ENCODE measurements around the gene UACA. TPM values are rescaled to one million over a fixed set of nuclear protein-coding genes. Genes with fewer than 3 reads are reported as not detected.

Gene UACA
- total and polyA plus RNA-seq, 2 of the 8 experiments (the other 6 are each of a cell fraction or from before 2014, with no cell fraction given), result 28.6 to 38.9 TPM

GRCh38 chr15:70768257-70768883 lies 5.0 kb upstream of the UACA start:
- Histone ChIP-seq H3K23me2 (ENCODE audit: low read depth, low read length) (0 out of 2 replicates have a peak, but pooled peaks cover 1% of the 10 kb centered on the region), H3K27ac (ENCODE audit: low read depth, low read length) (no peak overlapping the region), H3K4me2 (ENCODE audit: insufficient read depth in 1 of 2, low read depth in 2 of 2, low read length in 2 of 2) (no peak overlapping the region), H2AK5ac (ENCODE audit: low read depth, low read length) (no peak overlapping the region), H3K4me1 (replicated peaks in 1 of 4; ENCODE audit: control insufficient read depth in 3 of 4, insufficient read depth in 4 of 4, low read length in 3 of 4) (peaks cover 0 to 3% (median 0%) of the 10 kb centered on the region in 4 experiments; a peak in 2 of 7 replicates), H2AFZ (ENCODE audit: low read length) (no peak overlapping the region), H3K56ac (replicated peaks; ENCODE audit: insufficient read length, low read depth, low read length) (no peak overlapping the region), H3K4ac (replicated peaks; ENCODE audit: insufficient read length, low read depth, low read length) (no peak overlapping the region), H2BK120ac (replicated peaks; ENCODE audit: low read depth, low read length) (no peak overlapping the region), H3K4me3 (ENCODE audit: extremely low read depth in 1 of 4, insufficient read depth in 2 of 4, low read depth in 3 of 4, low read length in 4 of 4) (no peak overlapping the region), H2BK5ac (ENCODE audit: low read depth, low read length) (no peak overlapping the region), H3K27me3 (replicated peaks in 1 of 4; ENCODE audit: control insufficient read depth in 3 of 4, extremely low read depth in 1 of 4, insufficient read depth in 3 of 4, low read length in 3 of 4) (no peaks in the 10 kb centered on the region), H4K91ac (replicated peaks; ENCODE audit: insufficient read length, low read length) (no peak overlapping the region), H3K9ac (replicated peaks in 1 of 4; ENCODE audit: extremely low read depth in 1 of 4, low read depth in 3 of 4, low read length in 3 of 4) (no peak overlapping the region), H3K18ac (ENCODE audit: extremely low read depth, low read length) (no peak overlapping the region), H2BK15ac (ENCODE audit: low read length) (no peak overlapping the region), H3K79me2 (ENCODE audit: control insufficient read depth in 1 of 2, insufficient read depth in 2 of 2, low read length in 2 of 2) (no peaks in the 10 kb centered on the region), H4K20me1 (replicated peaks in 1 of 2; ENCODE audit: control insufficient read depth in 1 of 2, insufficient read depth in 2 of 2, low read length in 2 of 2) (no peaks in the 10 kb centered on the region), H2BK12ac (ENCODE audit: low read depth, low read length) (no peak overlapping the region), H3K36me3 (ENCODE audit: control insufficient read depth in 2 of 4, insufficient read depth in 4 of 4, low read length in 3 of 4) (no peaks in the 10 kb centered on the region), H3K79me1 (ENCODE audit: low read depth, low read length) (no peaks in the 10 kb centered on the region), H3K14ac (ENCODE audit: insufficient read length) (no peak overlapping the region), H4K5ac (ENCODE audit: insufficient read length, low read depth, low read length) (no peak overlapping the region), H4K8ac (ENCODE audit: extremely low read depth, insufficient read depth, low read length) (no peak overlapping the region), H2BK20ac (ENCODE audit: low read length) (no peak overlapping the region), H3K23ac (ENCODE audit: insufficient read length) (no peak overlapping the region), H3K9me3 (ENCODE audit: insufficient read depth in 2 of 2, low read depth in 1 of 2, low read length in 1 of 2) (no peaks in the 10 kb centered on the region)
- ChIA-PET POLR2A (ENCODE audit: partially characterized antibody) (interaction anchor here (1.0 kb wide), 1 partner anchor 84 kb away, joined by 3 read pairs; no protein-coding TSS in a partner anchor), CTCF (ENCODE audit: partially characterized antibody) (interaction anchor here (1.0 to 1.3 kb wide), 2 partner anchors 10 to 46 kb away, joined by 3 read pairs; no protein-coding TSS in a partner anchor)
- DNase-seq (ENCODE audit: low read depth in 1 of 2, low spot score in 2 of 2) (no peak), FAIRE-seq (no peak)
- 91% methylated on average over 3 of the region's 3 CpGs; no CpG with 5 or more reads in 1 of the 2 experiments for WGBS, 2 experiments (ENCODE audit: extremely low coverage in 1 of 2, insufficient coverage in 1 of 2, insufficient read length in 1 of 2, insufficient replicate concordance in 2 of 2, low coverage in 1 of 2, low lambda C conversion rate in 2 of 2, missing lambda C conversion rate in 1 of 2)
- no peak for TF ChIP-seq SIX5 (IDR thresholded peaks at IDR 0.05; ENCODE audit: low read depth, low read length)
- TF ChIP-seq RXRA (IDR thresholded peaks at IDR 0.05; ENCODE audit: insufficient read depth, low read depth, low read length), result no peak
- no peak for TF ChIP-seq SIN3A (conservative IDR thresholded peaks at IDR 0.05 in 1 of 2, IDR thresholded peaks at IDR 0.05 in 1 of 2; ENCODE audit: low read depth in 1 of 2, low read length in 2 of 2)
- TF ChIP-seq RFX5 (IDR thresholded peaks at IDR 0.05; ENCODE audit: borderline replicate concordance, low read depth, low read length), result no peak
- TF ChIP-seq EGR1 (IDR thresholded peaks at IDR 0.05; ENCODE audit: borderline replicate concordance, low read depth, low read length), result no peak
- TF ChIP-seq TAF7 (optimal IDR thresholded peaks at IDR 0.05; ENCODE audit: borderline replicate concordance, low read depth, low read length), result no peak
- TF ChIP-seq PHF8 (conservative IDR thresholded peaks at IDR 0.05; ENCODE audit: low read depth, low read length), result no peak
- no peak for TF ChIP-seq SP2 (IDR thresholded peaks at IDR 0.05; ENCODE audit: low read length)
- no peak for TF ChIP-seq E2F6 (IDR thresholded peaks at IDR 0.05)
- no peak for TF ChIP-seq ATF3 (IDR thresholded peaks at IDR 0.05; ENCODE audit: insufficient read depth, low read depth, low read length)
- no peak for TF ChIP-seq JUN (IDR thresholded peaks at IDR 0.05; ENCODE audit: low read depth, low read length)
- TF ChIP-seq JUND (IDR thresholded peaks at IDR 0.05; ENCODE audit: low read length), result no peak
